Natural killer cell (primary cell): ENCODE measurements around the gene DOCK4. TPM values are rescaled to one million over a fixed set of nuclear protein-coding genes. Genes with fewer than 3 reads are reported as not detected.

Experiments used
- ATAC-seq, 3 donors: fragments of 150-1000 bp in 2 of 3; fragments of 200-7000 bp in 1 of 3; cut with Tn5 transposase; 1 replicate in 1 of 3; 2 replicates in 2 of 3; pipeline ENCODE4 v1.10.0; 2021; ENCODE audit warnings: mild to moderate bottlenecking in 2 of 3, moderate library complexity in 2 of 3
- DNase-seq, 2 donors: peaks; one replicate each; pipeline versions ENCODE4 v3.0.0 to v3.0.0-alpha.2; 2013 to 2021; ENCODE audit warnings: mixed read lengths in 1 of 2
- H3K27ac ChIP-seq: one replicate; pipeline ENCODE4 v1.5.1; 2013; ENCODE audit warnings: mild to moderate bottlenecking, low read length
- H3K27me3 ChIP-seq: one replicate; pipeline ENCODE4 v1.6.1; 2013; ENCODE audit warnings: low read length; ENCODE audit not compliant: control insufficient read depth, insufficient read depth
- H3K36me3 ChIP-seq: one replicate; pipeline ENCODE4 v1.6.1; 2013; ENCODE audit warnings: low read length; ENCODE audit not compliant: control insufficient read depth, insufficient read depth
- H3K4me1 ChIP-seq: one replicate; pipeline ENCODE4 v1.6.1; 2013; ENCODE audit warnings: low read length; ENCODE audit not compliant: control insufficient read depth, insufficient read depth
- H3K4me3 ChIP-seq: one replicate; pipeline ENCODE4 v1.5.1; 2013; ENCODE audit warnings: low read length
- H3K9me3 ChIP-seq: one replicate; pipeline ENCODE4 v1.6.1; 2013; ENCODE audit warnings: low read length; ENCODE audit not compliant: control insufficient read depth, insufficient read depth
- H3K27ac Mint-ChIP-seq, 2 donors: one replicate each; pipeline ENCODE4 v1.8.0; 2022; ENCODE audit warnings: mild to moderate bottlenecking in 2 of 2, mixed read lengths in 2 of 2, moderate library complexity in 1 of 2
- H3K27me3 Mint-ChIP-seq, 2 donors: one replicate each; pipeline ENCODE4 v1.8.0; 2022; ENCODE audit warnings: low read depth in 2 of 2, mixed read lengths in 2 of 2
- H3K36me3 Mint-ChIP-seq: one replicate; pipeline ENCODE4 v1.8.0; 2022; ENCODE audit warnings: mixed read lengths
- H3K4me1 Mint-ChIP-seq, 2 donors: one replicate each; pipeline ENCODE4 v1.8.0; 2022; ENCODE audit warnings: mixed read lengths in 2 of 2
- H3K4me3 Mint-ChIP-seq: one replicate; pipeline ENCODE4 v1.8.0; 2022; ENCODE audit warnings: mild to moderate bottlenecking, moderate library complexity, mixed read lengths
- H3K9me3 Mint-ChIP-seq, 2 donors: one replicate each; pipeline ENCODE4 v1.8.0; 2022; ENCODE audit warnings: mixed read lengths in 2 of 2
- WGBS: methylation state at CpG from one replicate; pipeline ENCODE4 v1.1.7; 2013; ENCODE audit warnings: missing lambda C conversion rate; ENCODE audit not compliant: insufficient coverage; 5-methylcytosine and 5-hydroxymethylcytosine counted together
- intact Hi-C: fragments of 100-400 bp; cut with micrococcal nuclease; formaldehyde crosslinking; loops from one replicate; pipeline ENCODE4 v1.14.2; 2022
- total RNA-seq, 4 donors: library from RNA; stranded (reverse); fragments of 120-200 nt in 1 of 4; gene quantifications; one replicate each; pipeline versions ENCODE4 v1.2.3 to v1.2.4, GENCODE V29; 2013 to 2022
- TF ChIP-seq, protein P1 (sequence below): fragments of 200-600 bp; IDR thresholded peaks from one replicate; pipeline ENCODE4 v1.8.0; 2022; ENCODE audit warnings: antibody characterized with exemption

DOCK4 gene
- total RNA-seq, 3 donors from 2014 or later (not counting 1 experiment from before 2014, with no cell fraction given), result 0.61 to 2.4 (median 0.89) TPM

GRCh38 chr7:112154690-112155089, 51.5 kb downstream of the DOCK4 start:
- no peak for ATAC-seq
- Histone ChIP-seq H3K36me3 (no peaks in the 10 kb centered on the region), H3K4me3 (no peak overlapping the region), H3K27me3 (no peaks in the 10 kb centered on the region), H3K27ac (no peak overlapping the region), H3K9me3 (no peaks in the 10 kb centered on the region), H3K4me1 (no peaks in the 10 kb centered on the region)
- TF ChIP-seq, protein P1, sequence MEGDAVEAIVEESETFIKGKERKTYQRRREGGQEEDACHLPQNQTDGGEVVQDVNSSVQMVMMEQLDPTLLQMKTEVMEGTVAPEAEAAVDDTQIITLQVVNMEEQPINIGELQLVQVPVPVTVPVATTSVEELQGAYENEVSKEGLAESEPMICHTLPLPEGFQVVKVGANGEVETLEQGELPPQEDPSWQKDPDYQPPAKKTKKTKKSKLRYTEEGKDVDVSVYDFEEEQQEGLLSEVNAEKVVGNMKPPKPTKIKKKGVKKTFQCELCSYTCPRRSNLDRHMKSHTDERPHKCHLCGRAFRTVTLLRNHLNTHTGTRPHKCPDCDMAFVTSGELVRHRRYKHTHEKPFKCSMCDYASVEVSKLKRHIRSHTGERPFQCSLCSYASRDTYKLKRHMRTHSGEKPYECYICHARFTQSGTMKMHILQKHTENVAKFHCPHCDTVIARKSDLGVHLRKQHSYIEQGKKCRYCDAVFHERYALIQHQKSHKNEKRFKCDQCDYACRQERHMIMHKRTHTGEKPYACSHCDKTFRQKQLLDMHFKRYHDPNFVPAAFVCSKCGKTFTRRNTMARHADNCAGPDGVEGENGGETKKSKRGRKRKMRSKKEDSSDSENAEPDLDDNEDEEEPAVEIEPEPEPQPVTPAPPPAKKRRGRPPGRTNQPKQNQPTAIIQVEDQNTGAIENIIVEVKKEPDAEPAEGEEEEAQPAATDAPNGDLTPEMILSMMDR, result no peak
- H3K4me3 Mint-ChIP-seq, result no peak overlapping the region
- WGBS, result 74% methylated on average over 4 of the region's 4 CpGs
- no peaks in the 10 kb centered on the region for H3K4me1 Mint-ChIP-seq
- intact Hi-C loops, result no loop called here
- DNase-seq, result no peak
- peaks cover 21 to 31% of the 10 kb centered on the region in 2 donors for H3K27me3 Mint-ChIP-seq
- no peak overlapping the region for H3K27ac Mint-ChIP-seq
- no peaks in the 10 kb centered on the region for H3K9me3 Mint-ChIP-seq
- H3K36me3 Mint-ChIP-seq, result no peaks in the 10 kb centered on the region

GRCh38 chr7:112152186-112152585, 54.0 kb downstream of the DOCK4 start:
- TF ChIP-seq, protein P1, result no peak
- DNase-seq (no peak), ATAC-seq (no peak)
- no peak overlapping the region for H3K4me3 Mint-ChIP-seq
- Histone ChIP-seq H3K4me1 (no peaks in the 10 kb centered on the region), H3K27me3 (no peaks in the 10 kb centered on the region), H3K27ac (no peak overlapping the region), H3K36me3 (no peaks in the 10 kb centered on the region), H3K9me3 (no peaks in the 10 kb centered on the region), H3K4me3 (no peak overlapping the region)
- intact Hi-C loops, result no loop called here
- H3K4me1 Mint-ChIP-seq, result no peaks in the 10 kb centered on the region
- H3K27ac Mint-ChIP-seq, result no peak overlapping the region
- no peaks in the 10 kb centered on the region for H3K9me3 Mint-ChIP-seq
- H3K36me3 Mint-ChIP-seq, result no peaks in the 10 kb centered on the region
- 100% methylated on average over 1 of the region's 2 CpGs for WGBS
- H3K27me3 Mint-ChIP-seq, result peaks cover 24 to 45% of the 10 kb centered on the region in 2 donors

DNA sequence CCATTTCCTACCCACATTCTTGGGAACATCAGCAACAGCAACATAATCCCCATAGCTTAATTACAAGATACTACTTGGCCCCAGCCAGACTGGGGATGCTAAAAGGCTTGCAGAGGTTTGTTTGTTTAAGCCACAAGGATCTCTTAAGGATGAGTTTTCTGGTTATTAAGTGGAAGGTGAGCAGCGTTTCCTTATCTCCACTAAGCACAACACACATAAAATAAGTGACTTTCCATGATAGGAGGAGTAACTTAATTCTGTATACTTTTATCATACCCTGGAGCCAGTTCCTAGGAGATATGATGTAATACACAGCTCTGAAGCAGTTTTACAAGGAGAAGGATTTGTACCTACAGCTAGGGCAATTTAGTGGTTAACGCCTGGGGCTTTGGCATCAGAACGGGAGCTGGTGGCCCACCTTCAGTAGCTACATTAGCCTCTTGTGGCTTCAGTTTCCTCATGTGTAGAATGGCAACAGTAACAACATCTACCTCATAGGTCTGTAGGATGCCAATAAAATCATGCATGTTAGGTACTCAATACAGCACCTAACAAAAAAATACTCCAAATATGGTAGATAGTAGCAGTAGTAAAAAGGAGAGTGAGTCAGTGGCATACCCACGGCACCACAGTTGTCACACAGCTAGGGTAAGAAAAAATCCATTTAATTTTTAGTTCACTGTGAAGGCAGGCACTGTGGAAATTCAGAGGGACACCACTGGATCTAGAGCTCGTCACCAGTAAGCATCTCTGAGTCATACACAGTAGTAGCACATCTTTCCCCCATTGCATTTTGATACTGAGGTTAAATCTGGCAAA, 55.2 kb downstream of the DOCK4 start:
- H3K27ac Mint-ChIP-seq, result no peak overlapping the region
- Histone ChIP-seq H3K36me3 (no peaks in the 10 kb centered on the region), H3K4me1 (no peaks in the 10 kb centered on the region), H3K27me3 (no peaks in the 10 kb centered on the region), H3K9me3 (no peaks in the 10 kb centered on the region), H3K4me3 (no peak overlapping the region), H3K27ac (no peak overlapping the region)
- H3K27me3 Mint-ChIP-seq, result peaks cover 24 to 45% of the 10 kb centered on the region in 2 donors
- WGBS, result 63% methylated on average over 4 of the region's 5 CpGs
- H3K9me3 Mint-ChIP-seq, result no peaks in the 10 kb centered on the region
- no peaks in the 10 kb centered on the region for H3K4me1 Mint-ChIP-seq
- ATAC-seq (no peak), DNase-seq (no peak)
- TF ChIP-seq, protein P1, result no peak
- intact Hi-C loops, result no loop called here
- H3K4me3 Mint-ChIP-seq, result no peak overlapping the region
- H3K36me3 Mint-ChIP-seq, result no peaks in the 10 kb centered on the region
